Ishikawa (cell line): ENCODE results near the gene GUCY1B1.

Source experiments
- FOXM1 ChIP-seq: IDR thresholded peaks from 2 replicates; pipeline ENCODE4 v1.6.1; 2012; ENCODE audit warnings: low read depth, borderline replicate concordance
- REST ChIP-seq: IDR thresholded peaks from 2 replicates; pipeline ENCODE4 v1.6.1; 2012; ENCODE audit warnings: low read depth, mild to moderate bottlenecking
- TAF1 ChIP-seq: IDR thresholded peaks from 2 replicates; pipeline ENCODE4 v1.6.1; 2012; ENCODE audit warnings: low read depth, mild to moderate bottlenecking

- TF ChIP-seq REST (no peak), FOXM1 (no peak), TAF1 (no peak)
These were observed 4.7 kb downstream of the GUCY1B1 start for GRCh38 chr4:155763551-155763950.
